RCC 7860 (cell line): ENCODE results near the gene SSR2.
"Not testable (repeated sequence)": the region's sequence is repeated elsewhere in the genome, so short reads cannot be mapped to it uniquely, and the experiment has no call there.

Source experiments
- DNase-seq: peaks from one replicate; pipeline ENCODE4 v3.0.0-alpha.2; 2015; ENCODE audit warnings: low spot score
- FAIRE-seq: peaks from 2 replicates; lab custom pipeline; 2012; peaks lifted over from hg19 to GRCh38; lab: Jason Lieb, UNC

The SSR2 gene

GRCh38 chr1:155999964-156000363, 20.8 kb downstream of the SSR2 start:
- no peak for FAIRE-seq
- DNase-seq = no peak

GRCh38 chr1:155996166-155996565, 24.6 kb downstream of the SSR2 start:
- no peak for DNase-seq
- FAIRE-seq = no peak

- DNase-seq (no peak), FAIRE-seq (no peak)
These were observed 27.2 kb downstream of the SSR2 start for GRCh38 chr1:155993595-155993994.

- DNase-seq (no peak), FAIRE-seq (no peak)
These were observed 30.6 kb downstream of the SSR2 start for GRCh38 chr1:155990005-155990739.

- no peak for FAIRE-seq
These were observed 31.3 kb downstream of the SSR2 start for GRCh38 chr1:155989242-155990004.

GRCh38 chr1:155984903-155985645, 35.7 kb downstream of the SSR2 start:
- not testable (repeated sequence) for DNase-seq, FAIRE-seq

More at GRCh38 chr1:155989242-155990004, 31.3 kb downstream of the SSR2 start:
- DNase-seq = peak; percentile 42

- FAIRE-seq (no peak), DNase-seq (no peak)
These were observed 36.4 kb downstream of the SSR2 start for GRCh38 chr1:155984341-155984740.

- DNase-seq = peak; percentile 81
- no peak for FAIRE-seq
These were observed 37.3 kb downstream of the SSR2 start for GRCh38 chr1:155983191-155984024.

GRCh38 chr1:155982106-155982505, 38.6 kb downstream of the SSR2 start:
- DNase-seq (no peak), FAIRE-seq (no peak)

GRCh38 chr1:155981266-155982088, 39.3 kb downstream of the SSR2 start:
- FAIRE-seq = no peak
- DNase-seq = peak; percentile 51

- DNase-seq = no peak
- FAIRE-seq = no peak
These were observed 41.0 kb downstream of the SSR2 start for GRCh38 chr1:155979597-155980343.

GRCh38 chr1:155978973-155979429, 41.8 kb downstream of the SSR2 start:
- DNase-seq (no peak), FAIRE-seq (no peak)

- FAIRE-seq (no peak), DNase-seq (peak; percentile 44)
These were observed 42.3 kb downstream of the SSR2 start, which contains the start of gene ARHGEF2 for GRCh38 chr1:155978325-155978972. Gene ARHGEF2 (minus strand): TSS chr1:155978547. CDS start chr1:155978427, 120 bp downstream.

- DNase-seq = no peak
These were observed 42.9 kb downstream of the SSR2 start for GRCh38 chr1:155977690-155978324.

GRCh38 chr1:155976913-155977689, 43.6 kb downstream of the SSR2 start:
- DNase-seq = no peak
- no peak for FAIRE-seq

More at GRCh38 chr1:155977690-155978324, 42.9 kb downstream of the SSR2 start:
- FAIRE-seq = no peak

GRCh38 chr1:155976062-155976912, 44.5 kb downstream of the SSR2 start:
- FAIRE-seq = no peak
- no peak for DNase-seq
